ENCODE data around the gene PNPO.

DNA sequence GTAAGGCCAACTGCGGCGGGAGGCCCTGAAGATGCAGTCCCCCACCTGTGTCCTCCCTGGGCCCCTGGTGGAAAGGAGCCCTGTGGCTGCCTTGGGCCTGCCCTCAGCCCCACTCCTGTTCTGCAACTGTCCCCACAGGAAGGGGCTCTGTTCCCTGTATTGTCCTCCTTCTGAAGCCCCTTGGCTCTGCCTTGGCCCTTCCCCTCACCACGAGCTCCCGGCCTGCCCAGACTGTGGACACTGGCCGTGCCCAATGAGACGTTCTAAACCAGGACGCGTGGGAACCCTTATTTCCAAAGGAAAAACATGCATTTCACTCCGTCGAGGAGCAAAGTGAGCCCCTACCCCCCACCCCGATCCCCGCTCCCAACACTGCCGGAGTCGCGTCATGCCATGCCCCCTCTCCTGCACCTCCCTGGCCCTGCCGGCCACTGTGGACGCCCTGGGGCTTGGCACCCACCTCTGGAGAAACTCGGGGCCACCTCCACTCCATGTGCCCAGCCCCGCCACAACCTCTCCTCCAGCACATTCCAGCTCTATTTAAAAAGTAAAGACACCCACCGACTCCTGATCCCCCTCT lies 13.5 kb upstream of the PNPO start:
- TF ChIP-seq, protein P1, sequence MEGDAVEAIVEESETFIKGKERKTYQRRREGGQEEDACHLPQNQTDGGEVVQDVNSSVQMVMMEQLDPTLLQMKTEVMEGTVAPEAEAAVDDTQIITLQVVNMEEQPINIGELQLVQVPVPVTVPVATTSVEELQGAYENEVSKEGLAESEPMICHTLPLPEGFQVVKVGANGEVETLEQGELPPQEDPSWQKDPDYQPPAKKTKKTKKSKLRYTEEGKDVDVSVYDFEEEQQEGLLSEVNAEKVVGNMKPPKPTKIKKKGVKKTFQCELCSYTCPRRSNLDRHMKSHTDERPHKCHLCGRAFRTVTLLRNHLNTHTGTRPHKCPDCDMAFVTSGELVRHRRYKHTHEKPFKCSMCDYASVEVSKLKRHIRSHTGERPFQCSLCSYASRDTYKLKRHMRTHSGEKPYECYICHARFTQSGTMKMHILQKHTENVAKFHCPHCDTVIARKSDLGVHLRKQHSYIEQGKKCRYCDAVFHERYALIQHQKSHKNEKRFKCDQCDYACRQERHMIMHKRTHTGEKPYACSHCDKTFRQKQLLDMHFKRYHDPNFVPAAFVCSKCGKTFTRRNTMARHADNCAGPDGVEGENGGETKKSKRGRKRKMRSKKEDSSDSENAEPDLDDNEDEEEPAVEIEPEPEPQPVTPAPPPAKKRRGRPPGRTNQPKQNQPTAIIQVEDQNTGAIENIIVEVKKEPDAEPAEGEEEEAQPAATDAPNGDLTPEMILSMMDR (optimal IDR thresholded peaks at IDR 0.05 in 1 of 3, IDR thresholded peaks at IDR 0.05 in 1 of 3, conservative IDR thresholded peaks at IDR 0.05 in 1 of 3; ENCODE audit: extremely low read depth in 1 of 3, insufficient read depth in 2 of 3, low read length in 3 of 3), result no peak
- no peak for TF ChIP-seq EZH2 (IDR thresholded peaks at IDR 0.05; ENCODE audit: low read length)

Data from keratinocyte (primary cell).